ENCODE results near the gene FAS. TPM values are rescaled to one million over a fixed set of nuclear protein-coding genes. Genes with fewer than 3 reads are reported as not detected.

Gene FAS
- total and polyA plus RNA-seq, 4 donors: 2.2 to 13.2 (median 5.9) TPM

- 80% methylated on average over 4 of the region's 4 CpGs for WGBS
- TF ChIP-seq MAX (IDR thresholded peaks at IDR 0.05) (no peak), HNF4A (conservative IDR thresholded peaks at IDR 0.05) (no peak), RAD21 (IDR thresholded peaks at IDR 0.05) (no peak), ZBTB33 (IDR thresholded peaks at IDR 0.05) (no peak), REST (IDR thresholded peaks at IDR 0.05) (no peak), TAF1 (conservative IDR thresholded peaks at IDR 0.05) (no peak), FOXA1 (IDR thresholded peaks at IDR 0.05) (no peak), NR2F2 (IDR thresholded peaks at IDR 0.05) (no peak), EGR1 (IDR thresholded peaks at IDR 0.05; ENCODE audit: low read depth in 2 of 2) (no peak), RXRA (IDR thresholded peaks at IDR 0.05) (no peak), JUND (IDR thresholded peaks at IDR 0.05) (no peak), FOXA2 (IDR thresholded peaks at IDR 0.05) (no peak), YY1 (IDR thresholded peaks at IDR 0.05) (no peak), SP1 (IDR thresholded peaks at IDR 0.05) (no peak), CTCF (IDR thresholded peaks at IDR 0.05; ENCODE audit: low read depth, low read length, missing input control) (no peak), GABPA (IDR thresholded peaks at IDR 0.05 in 1 of 2, conservative IDR thresholded peaks at IDR 0.05 in 1 of 2) (no peak), HNF4G (IDR thresholded peaks at IDR 0.05) (no peak), ATF3 (IDR thresholded peaks at IDR 0.05) (no peak)
- Histone ChIP-seq H3K9ac (ENCODE audit: low read depth in 1 of 2, low read length in 2 of 2) (no peak overlapping the region), H3K9me3 (ENCODE audit: control insufficient read depth in 4 of 4, low read length in 3 of 4) (no peaks in the 10 kb centered on the region), H3K36me3 (ENCODE audit: control insufficient read depth in 4 of 4, insufficient read depth in 3 of 4, low read depth in 1 of 4, low read length in 3 of 4) (no peaks in the 10 kb centered on the region), H3K4me1 (ENCODE audit: control insufficient read depth in 4 of 4, insufficient read depth in 4 of 4, low read length in 3 of 4) (peaks cover 3 to 40% (median 30%) of the 10 kb centered on the region in 4 donors), H3K27me3 (ENCODE audit: control insufficient read depth in 4 of 4, insufficient read depth in 4 of 4, low read length in 3 of 4) (no peaks in the 10 kb centered on the region), H3K4me3 (ENCODE audit: low read depth in 1 of 3, low read length in 3 of 3) (no peak overlapping the region), H3K27ac (ENCODE audit: low read depth in 1 of 2, low read length in 2 of 2) (peak overlapping the region in 1 of 2 donors; percentile 40)
- DNase-seq (ENCODE audit: low spot score): no peak
Observed at GRCh38 chr10:88980247-88980646, 10.4 kb upstream of the FAS start.

All from liver (tissue), 9 donors.